ENCODE results near the gene PAFAH1B1.

Gene PAFAH1B1

GRCh38 chr17:2718150-2718938 lies 124.9 kb downstream of the PAFAH1B1 start:
- TF ChIP-seq ZFX (IDR thresholded peaks at IDR 0.05): no peak
- TF ChIP-seq CTCF (conservative IDR thresholded peaks at IDR 0.05): no peak

GRCh38 chr17:2719861-2720260 lies 126.4 kb downstream of the PAFAH1B1 start:
- no peak for TF ChIP-seq CTCF (conservative IDR thresholded peaks at IDR 0.05)
- no peak for TF ChIP-seq ZFX (IDR thresholded peaks at IDR 0.05)
- H3K27ac ChIP-seq: no peak overlapping the region

More at GRCh38 chr17:2718150-2718938, 124.9 kb downstream of the PAFAH1B1 start:
- no peak overlapping the region for H3K27ac ChIP-seq

GRCh38 chr17:2721603-2722002 lies 128.1 kb downstream of the PAFAH1B1 start:
- no peak overlapping the region for H3K27ac ChIP-seq
- TF ChIP-seq ZFX (IDR thresholded peaks at IDR 0.05) (no peak), CTCF (conservative IDR thresholded peaks at IDR 0.05) (no peak)

GRCh38 chr17:2722611-2723010 lies 129.2 kb downstream of the PAFAH1B1 start:
- no peak for TF ChIP-seq ZFX (IDR thresholded peaks at IDR 0.05)
- no peak overlapping the region for H3K27ac ChIP-seq

- no peak overlapping the region for H3K27ac ChIP-seq
- no peak for TF ChIP-seq ZFX (IDR thresholded peaks at IDR 0.05)
- no peak for TF ChIP-seq CTCF (conservative IDR thresholded peaks at IDR 0.05)
Observed at GRCh38 chr17:2723505-2723996, 130.1 kb downstream of the PAFAH1B1 start.

- H3K27ac ChIP-seq: no peak overlapping the region
- TF ChIP-seq CTCF (conservative IDR thresholded peaks at IDR 0.05) (no peak), ZFX (IDR thresholded peaks at IDR 0.05) (no peak)
Observed at GRCh38 chr17:2723997-2724783, 130.7 kb downstream of the PAFAH1B1 start.

- no peak overlapping the region for H3K27ac ChIP-seq
- TF ChIP-seq CTCF (conservative IDR thresholded peaks at IDR 0.05): no peak
- TF ChIP-seq ZFX (IDR thresholded peaks at IDR 0.05): no peak
Observed at GRCh38 chr17:2724784-2725164, 131.3 kb downstream of the PAFAH1B1 start.

All from C4-2B (cell line).